HG03457 (cell line): Measurements from ENCODE around the gene HFE.
"Not testable (repeated sequence)": the region's sequence is repeated elsewhere in the genome, so short reads cannot be mapped to it uniquely, and the experiment has no call there.

ENCODE experiments used
- ATAC-seq: cut with Tn5 transposase; IDR thresholded peaks from one replicate; pipeline ENCODE4 v1.9.1; 2021; ENCODE audit warnings: moderate number of reproducible peaks; ENCODE audit not compliant: unreplicated experiment

The HFE gene

DNA sequence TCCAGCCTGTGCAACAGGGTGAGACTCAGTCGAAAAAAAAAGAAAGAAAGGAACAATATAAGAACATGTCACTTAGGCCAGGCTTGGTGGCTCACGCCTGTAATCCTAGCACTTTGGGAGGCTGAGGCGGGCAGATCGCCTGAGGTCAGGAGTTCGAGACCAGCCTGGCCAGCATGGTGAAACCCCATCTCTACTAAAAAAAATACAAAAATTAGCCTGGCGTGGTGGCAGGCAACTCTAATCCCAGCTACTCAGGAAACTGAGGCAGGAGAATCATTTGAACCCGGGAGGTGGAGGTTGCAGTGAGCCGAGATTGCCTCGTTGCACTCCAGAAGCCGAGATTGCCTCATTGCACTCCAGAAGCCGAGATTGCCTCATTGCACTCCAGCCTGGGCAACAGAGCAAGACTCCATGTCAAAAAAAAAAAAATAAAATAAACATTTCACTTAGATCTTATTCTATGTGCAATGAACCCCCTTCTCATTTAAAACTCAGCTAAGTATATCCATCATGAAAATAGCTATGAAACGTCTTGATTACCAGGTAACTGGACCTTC, 28.7 kb upstream of the HFE start:
- ATAC-seq, result not testable (repeated sequence)

DNA sequence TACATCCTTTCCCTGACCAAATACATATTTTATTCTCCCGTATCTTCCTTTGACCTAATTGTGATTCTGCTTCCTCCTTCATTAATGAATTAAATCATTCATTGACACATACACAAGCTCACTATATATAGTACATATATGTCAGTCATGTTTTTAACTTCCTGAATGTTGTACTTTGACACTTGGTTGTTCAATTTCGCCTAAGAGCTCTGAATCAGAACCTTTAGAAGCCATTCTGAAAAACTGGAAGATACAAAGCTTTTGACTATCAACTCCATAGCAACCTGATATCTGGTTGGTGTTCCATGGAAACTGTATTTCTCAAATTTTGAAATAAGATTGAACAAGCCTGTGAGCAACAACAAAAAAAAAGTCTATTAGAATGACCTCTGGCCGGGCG, 27.3 kb upstream of the HFE start:
- ATAC-seq, result no peak

DNA sequence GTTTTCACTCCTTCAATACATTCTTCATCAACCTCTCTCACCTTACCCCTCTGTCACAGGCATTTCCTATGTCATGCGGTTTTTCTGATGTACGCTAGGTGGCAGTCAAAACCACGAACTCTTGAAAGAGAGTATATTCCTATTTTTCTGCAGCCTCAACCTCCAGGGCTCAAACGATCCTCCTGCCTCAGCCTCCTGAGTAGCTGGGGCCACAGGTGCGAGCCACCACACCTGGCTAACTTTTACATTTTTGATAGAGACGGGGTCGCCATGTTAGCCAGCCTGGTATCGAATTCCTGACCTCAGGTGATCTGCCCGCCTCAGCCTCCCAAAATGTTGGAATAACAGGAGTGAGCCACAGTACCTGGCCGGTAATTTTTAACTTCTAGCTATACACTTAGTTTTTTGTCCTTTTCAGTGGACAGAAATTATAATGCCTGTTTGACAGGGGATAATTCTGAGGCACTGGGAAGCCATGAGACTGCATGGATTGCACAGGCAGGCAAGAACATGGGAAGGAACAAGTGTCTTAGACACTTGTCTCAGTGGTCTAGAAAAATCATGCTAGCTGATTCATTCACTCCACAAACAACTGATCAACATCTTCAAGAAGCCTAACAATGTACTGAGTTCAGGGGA, 22.5 kb upstream of the HFE start:
- no peak for ATAC-seq

DNA sequence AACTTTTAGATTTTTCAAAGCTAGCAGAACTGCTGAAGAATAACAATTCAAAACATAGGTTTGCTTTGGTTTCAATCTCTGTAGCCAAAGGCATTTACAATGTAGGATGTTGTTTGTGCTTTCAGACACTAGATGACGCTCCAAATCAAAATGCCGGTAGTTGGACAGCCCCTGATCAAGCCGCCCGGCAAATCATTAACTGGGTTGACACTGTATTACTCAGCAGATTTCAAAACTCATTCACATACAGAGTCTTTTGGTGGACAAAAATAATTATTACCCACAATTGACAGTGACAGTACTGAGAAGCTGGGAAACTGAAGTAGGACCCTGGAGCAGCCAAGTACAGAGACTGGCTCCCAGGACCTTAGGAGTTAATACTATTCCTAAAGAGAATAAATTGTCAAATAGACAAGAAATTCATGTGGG, 21.3 kb upstream of the HFE start:
- ATAC-seq, result peak; percentile 75

DNA sequence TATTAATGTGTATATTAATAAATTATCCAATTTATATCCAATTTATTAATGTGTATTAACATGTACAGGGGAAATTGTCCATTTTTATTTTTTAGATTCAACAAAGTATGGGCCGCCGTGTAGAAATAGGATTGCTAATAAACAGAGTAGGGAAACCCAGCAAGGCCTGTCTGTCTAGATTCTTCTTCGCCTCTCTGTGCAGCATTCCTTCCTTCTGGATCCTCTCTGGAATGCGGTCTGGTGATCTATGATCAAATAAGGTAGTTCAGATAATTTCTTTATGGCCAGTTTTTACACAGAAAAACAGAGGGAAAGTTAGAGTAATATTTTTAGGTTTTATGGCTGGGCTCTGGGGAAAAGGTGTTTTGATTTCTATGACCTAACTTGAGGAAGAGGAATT, 19.9 kb upstream of the HFE start:
- no peak for ATAC-seq

DNA sequence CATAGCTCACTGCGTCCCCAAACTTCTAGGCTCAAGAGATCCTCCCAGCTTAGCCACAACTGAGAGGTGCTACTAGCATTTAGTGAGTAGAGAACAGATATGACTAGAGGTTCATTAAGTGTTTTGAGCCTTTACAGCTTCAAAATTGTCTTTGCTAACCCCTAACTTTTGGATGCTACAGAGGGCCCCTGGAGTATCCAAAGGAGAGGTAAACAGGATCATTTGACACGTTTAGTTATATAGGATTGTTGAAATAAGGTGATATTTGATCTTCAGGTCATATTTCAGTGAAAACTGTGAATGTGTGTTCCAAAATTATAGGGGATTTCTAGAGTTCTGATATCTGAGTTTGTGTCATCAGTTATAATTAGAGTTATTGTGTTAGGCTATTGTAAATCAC, 19.2 kb upstream of the HFE start:
- no peak for ATAC-seq

DNA sequence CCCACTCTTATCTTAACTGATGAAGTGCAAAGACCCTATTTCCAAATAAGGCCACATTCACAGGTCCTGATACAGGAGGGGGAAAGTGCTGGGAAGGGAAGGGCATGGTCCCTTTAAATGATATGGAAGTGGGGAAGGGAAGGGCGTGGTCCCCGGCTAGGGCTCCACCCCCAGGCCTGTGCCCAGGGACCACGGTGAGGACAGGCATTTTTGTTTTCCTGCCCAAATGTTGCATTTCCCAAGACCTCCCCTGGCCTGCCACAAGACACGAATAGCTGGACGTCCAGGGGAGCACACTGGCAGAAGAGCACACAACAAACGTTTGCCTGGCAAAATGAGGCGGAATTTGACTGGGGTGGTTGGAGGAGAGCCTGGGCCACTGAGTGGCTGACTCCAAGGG, 16.1 kb upstream of the HFE start:
- ATAC-seq, result no peak

GRCh38 chr6:26075063-26075717, 12.0 kb upstream of the HFE start:
- ATAC-seq, result no peak

DNA sequence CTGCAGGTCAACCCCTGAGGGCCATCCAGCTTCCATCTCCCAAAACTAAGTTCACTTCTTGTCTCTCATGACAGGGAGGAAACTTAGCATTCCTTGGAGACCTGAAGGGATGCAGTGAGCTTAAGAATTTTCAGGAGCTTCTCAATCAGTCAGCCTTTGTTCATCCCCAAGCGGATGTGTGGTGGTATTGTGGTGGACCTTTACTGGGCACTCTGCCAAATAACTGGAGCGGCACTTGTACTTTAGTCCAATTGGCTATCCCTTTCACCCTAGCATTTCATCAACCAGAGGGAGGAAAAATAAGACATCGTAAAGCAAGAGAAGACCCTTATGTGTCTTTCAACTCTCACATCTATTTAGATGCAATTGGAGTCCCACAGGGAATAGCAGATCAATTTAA, 9.2 kb upstream of the HFE start:
- ATAC-seq, result not testable (repeated sequence)

GRCh38 chr6:26081096-26081495, 6.1 kb upstream of the HFE start:
- ATAC-seq, result not testable (repeated sequence)

DNA sequence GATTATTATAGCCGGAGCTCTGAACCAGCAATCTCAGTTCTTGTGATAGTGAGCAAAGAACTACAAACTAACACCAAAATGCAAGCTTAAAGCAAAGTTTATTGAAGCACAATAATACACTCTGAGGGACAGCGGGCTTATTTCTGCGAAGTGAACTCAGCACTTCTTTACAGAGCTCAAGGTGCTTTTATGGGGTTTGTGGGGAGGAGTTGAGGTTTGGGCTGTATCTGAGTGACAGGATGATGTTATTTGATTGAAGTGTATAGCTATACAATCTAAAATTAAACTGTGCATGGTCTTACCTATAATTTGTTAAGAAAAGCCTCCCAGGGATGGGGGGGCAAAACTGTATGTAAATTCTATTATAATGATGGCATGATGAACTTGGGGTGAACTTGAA, 1.0 kb upstream of the HFE start:
- ATAC-seq, result no peak

- no peak for ATAC-seq
Observed at GRCh38 chr6:26088344-26088743, 1.1 kb downstream of the HFE start.

DNA sequence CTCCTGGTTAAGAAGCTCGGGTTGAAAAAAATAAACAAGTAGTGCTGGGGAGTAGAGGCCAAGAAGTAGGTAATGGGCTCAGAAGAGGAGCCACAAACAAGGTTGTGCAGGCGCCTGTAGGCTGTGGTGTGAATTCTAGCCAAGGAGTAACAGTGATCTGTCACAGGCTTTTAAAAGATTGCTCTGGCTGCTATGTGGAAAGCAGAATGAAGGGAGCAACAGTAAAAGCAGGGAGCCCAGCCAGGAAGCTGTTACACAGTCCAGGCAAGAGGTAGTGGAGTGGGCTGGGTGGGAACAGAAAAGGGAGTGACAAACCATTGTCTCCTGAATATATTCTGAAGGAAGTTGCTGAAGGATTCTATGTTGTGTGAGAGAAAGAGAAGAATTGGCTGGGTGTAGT, 2.0 kb downstream of the HFE start:
- ATAC-seq, result no peak

GRCh38 chr6:26092443-26092842, 5.2 kb downstream of the HFE start:
- ATAC-seq, result no peak

GRCh38 chr6:26094036-26094435, 6.8 kb downstream of the HFE start:
- no peak for ATAC-seq

- no peak for ATAC-seq
Observed at GRCh38 chr6:26097268-26097875, 10.1 kb downstream of the HFE start.

DNA sequence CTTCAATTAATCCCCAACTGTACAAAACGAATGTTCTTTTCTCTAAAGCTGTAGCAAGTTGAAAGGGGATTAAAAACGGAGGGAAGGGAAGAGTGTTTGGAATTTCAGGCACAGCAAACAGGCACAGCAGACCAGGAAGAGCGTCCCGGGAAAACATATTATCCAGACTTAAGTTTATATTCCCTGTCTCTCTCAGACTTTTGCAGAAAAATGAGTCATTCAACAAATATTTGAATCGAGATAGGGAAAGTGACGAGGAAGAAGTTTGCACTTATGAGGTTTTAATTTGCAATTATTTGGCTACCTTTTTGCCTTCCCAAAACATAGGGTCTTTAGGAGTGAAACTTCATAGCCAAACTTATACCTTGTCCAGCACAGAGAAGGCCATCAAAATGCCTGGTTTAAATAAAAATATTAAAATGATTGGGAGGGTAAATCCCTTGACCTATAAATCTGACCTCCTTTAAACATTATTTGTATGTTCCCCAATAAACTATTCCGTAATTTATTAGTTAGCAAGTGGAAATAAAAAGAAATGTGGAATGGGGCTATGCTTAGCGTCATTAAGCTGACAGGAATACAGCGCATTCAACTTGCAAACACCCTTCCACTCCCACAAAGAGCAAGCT, 16.0 kb downstream of the HFE start:
- ATAC-seq, result peak; percentile 61

- peak; percentile 75 for ATAC-seq
Observed at GRCh38 chr6:26103770-26104456, 16.7 kb downstream of the HFE start.

GRCh38 chr6:26104457-26105108, 17.4 kb downstream of the HFE start:
- ATAC-seq, result peak; percentile 10

- ATAC-seq, result no peak
Observed at GRCh38 chr6:26105109-26105730, 18.0 kb downstream of the HFE start.
